Mesenchymal stem cell (in vitro differentiated cells and primary cell): ENCODE results near the gene NKX2-2.

ENCODE experiments used
- DNase-seq: peaks from one replicate; pipeline ENCODE4 v3.0.0-alpha.2; 2013
- H2AFZ ChIP-seq: one replicate; pipeline ENCODE4 v1.6.1; 2013; ENCODE audit warnings: low read depth, mild to moderate bottlenecking, control low read depth, inconsistent platforms, low read length, moderate library complexity
- H2AK5ac ChIP-seq: 2 replicates; pipeline ENCODE4 v1.6.1; 2013; ENCODE audit warnings: low read length, moderate library complexity, mild to moderate bottlenecking, inconsistent platforms; ENCODE audit not compliant: severe bottlenecking
- H2BK120ac ChIP-seq: one replicate; pipeline ENCODE4 v1.6.1; 2013; ENCODE audit warnings: low read depth, mild to moderate bottlenecking, inconsistent platforms, low read length, moderate library complexity
- H2BK12ac ChIP-seq, 2 experiments: one replicate each; pipeline ENCODE4 v1.6.1; 2013; ENCODE audit warnings: inconsistent platforms in 2 of 2, low read length in 2 of 2, mild to moderate bottlenecking in 2 of 2, moderate library complexity in 2 of 2, control low read depth in 1 of 2
- H2BK15ac ChIP-seq: one replicate; pipeline ENCODE4 v1.6.1; 2013; ENCODE audit warnings: mild to moderate bottlenecking, low read depth, inconsistent platforms; ENCODE audit not compliant: poor library complexity, severe bottlenecking
- H2BK5ac ChIP-seq: 2 replicates; pipeline ENCODE4 v1.6.1; 2013; ENCODE audit warnings: low read depth, mild to moderate bottlenecking, low read length, control low read depth, inconsistent platforms; ENCODE audit not compliant: poor library complexity, severe bottlenecking
- H3K14ac ChIP-seq, 2 experiments: one replicate each; pipeline ENCODE4 v1.6.1; 2013; ENCODE audit warnings: inconsistent platforms in 2 of 2, low read length in 2 of 2, control low read depth in 1 of 2, mild to moderate bottlenecking in 1 of 2, moderate library complexity in 1 of 2
- H3K18ac ChIP-seq, 2 experiments: one replicate each; pipeline ENCODE4 v1.6.1; 2013; ENCODE audit warnings: inconsistent platforms in 2 of 2, low read length in 2 of 2, control low read depth in 1 of 2, low read depth in 1 of 2, mild to moderate bottlenecking in 1 of 2
- H3K23ac ChIP-seq, 2 experiments: one replicate each; pipeline ENCODE4 v1.6.1; 2013; ENCODE audit warnings: inconsistent platforms in 2 of 2, low read length in 2 of 2, mild to moderate bottlenecking in 2 of 2, moderate library complexity in 2 of 2, control low read depth in 1 of 2
- H3K27ac ChIP-seq: 2 replicates; pipeline ENCODE4 v1.5.1; 2013; ENCODE audit warnings: mild to moderate bottlenecking, moderate library complexity, low read length, control low read depth, inconsistent platforms; ENCODE audit not compliant: poor library complexity, severe bottlenecking
- H3K27me3 ChIP-seq, 2 experiments: 2 replicates each; pipeline versions ENCODE4 v1.6.1 to v1.7.0; 2013; ENCODE audit warnings: low read length in 2 of 2, mild to moderate bottlenecking in 2 of 2, moderate library complexity in 2 of 2, control low read depth in 1 of 2, inconsistent platforms in 1 of 2; ENCODE audit not compliant: control insufficient read depth in 1 of 2, insufficient read depth in 1 of 2
- H3K36me3 ChIP-seq, 2 experiments: 2 replicates each; pipeline versions ENCODE4 v1.6.1 to v1.7.0; 2013; ENCODE audit warnings: low read length in 2 of 2, control low read depth in 1 of 2, inconsistent platforms in 1 of 2, low read depth in 1 of 2, mild to moderate bottlenecking in 1 of 2; ENCODE audit not compliant: insufficient read depth in 2 of 2, control insufficient read depth in 1 of 2
- H3K4ac ChIP-seq, 2 experiments: one replicate each; pipeline ENCODE4 v1.6.1; 2013; ENCODE audit warnings: inconsistent platforms in 2 of 2, low read length in 2 of 2, mild to moderate bottlenecking in 2 of 2, moderate library complexity in 2 of 2, control low read depth in 1 of 2, low read depth in 1 of 2
- H3K4me1 ChIP-seq: 2 replicates; pipeline ENCODE4 v1.6.1; 2013; ENCODE audit warnings: low read depth, low read length, control low read depth; ENCODE audit not compliant: control insufficient read depth, insufficient read depth
- H3K4me2 ChIP-seq: 2 replicates; pipeline ENCODE4 v1.6.1; 2013; ENCODE audit warnings: low read length, mild to moderate bottlenecking, inconsistent platforms; ENCODE audit not compliant: poor library complexity, severe bottlenecking
- H3K4me3 ChIP-seq, 2 experiments: 2 replicates each; pipeline versions ENCODE4 v1.5.1 to v1.7.0; 2013; ENCODE audit warnings: low read length in 2 of 2, mild to moderate bottlenecking in 2 of 2, control low read depth in 1 of 2, low read depth in 1 of 2; ENCODE audit not compliant: insufficient read depth in 1 of 2
- H3K79me1 ChIP-seq: replicated peaks from 2 replicates; pipeline ENCODE4 v1.6.1; 2013; ENCODE audit warnings: mild to moderate bottlenecking, control low read depth, low read length, inconsistent platforms; ENCODE audit not compliant: poor library complexity, severe bottlenecking
- H3K9ac ChIP-seq: 2 replicates; pipeline ENCODE4 v1.7.0; 2013; ENCODE audit warnings: mild to moderate bottlenecking, low read length, moderate library complexity
- H3K9me3 ChIP-seq: 2 replicates; pipeline ENCODE4 v1.7.0; 2013; ENCODE audit warnings: mild to moderate bottlenecking, low read length; ENCODE audit not compliant: control insufficient read depth
- H4K8ac ChIP-seq: one replicate; pipeline ENCODE4 v1.6.1; 2013; ENCODE audit warnings: inconsistent platforms, mild to moderate bottlenecking, low read length, moderate library complexity
- H4K91ac ChIP-seq: one replicate; pipeline ENCODE4 v1.6.1; 2013; ENCODE audit warnings: mild to moderate bottlenecking, low read length, inconsistent platforms
- WGBS: methylation state at CpG from one replicate; pipeline ENCODE4 v1.1.7; 2013; ENCODE audit warnings: mixed read lengths; 5-methylcytosine and 5-hydroxymethylcytosine counted together

The NKX2-2 gene

DNA sequence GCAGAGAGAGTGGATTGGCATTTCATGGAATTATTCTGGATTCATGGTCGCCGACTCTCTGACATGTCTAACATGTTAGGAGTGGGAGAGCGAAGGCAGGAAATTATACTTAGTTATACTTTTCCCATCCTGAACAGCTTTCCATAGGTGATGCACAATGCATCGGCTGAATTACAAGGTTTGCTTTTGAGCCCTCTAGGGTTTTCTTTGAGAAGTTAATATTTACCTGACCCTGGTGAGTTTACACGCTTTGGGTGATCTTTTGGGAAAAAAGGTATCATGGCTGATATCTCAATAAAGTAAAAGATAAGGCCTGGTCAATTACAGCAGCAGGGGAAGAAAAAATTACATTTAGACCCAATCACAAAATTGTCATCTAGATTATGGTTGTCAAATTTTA lies 14.0 kb upstream of the NKX2-2 start:
- no peak for DNase-seq
- no peaks in the 10 kb centered on the region for H3K36me3 ChIP-seq
- no peak overlapping the region for H2AK5ac ChIP-seq
- H3K18ac ChIP-seq = no peak overlapping the region
- H3K14ac ChIP-seq = no peak overlapping the region
- H3K4me3 ChIP-seq = no peak overlapping the region
- H3K4me1 ChIP-seq = peaks cover 2% of the 10 kb centered on the region
- peaks cover 62 to 63% of the 10 kb centered on the region in 2 experiments for H3K27me3 ChIP-seq
- no peak overlapping the region for H3K23ac ChIP-seq
- H3K4ac ChIP-seq = no peak overlapping the region
- no peak overlapping the region for H4K8ac ChIP-seq
- H4K91ac ChIP-seq = no peak overlapping the region
- H2BK15ac ChIP-seq = no peak overlapping the region
- H3K79me1 ChIP-seq = no peaks in the 10 kb centered on the region
- no peak overlapping the region for H2BK120ac ChIP-seq
- H3K27ac ChIP-seq = no peak overlapping the region
- H2BK5ac ChIP-seq = no peak overlapping the region
- H3K9ac ChIP-seq = no peak overlapping the region
- H2AFZ ChIP-seq = no peak overlapping the region
- H2BK12ac ChIP-seq = no peak overlapping the region
- peaks cover 16% of the 10 kb centered on the region for H3K9me3 ChIP-seq
- H3K4me2 ChIP-seq = no peak overlapping the region
- 86% methylated on average over 4 of the region's 5 CpGs for WGBS

DNA sequence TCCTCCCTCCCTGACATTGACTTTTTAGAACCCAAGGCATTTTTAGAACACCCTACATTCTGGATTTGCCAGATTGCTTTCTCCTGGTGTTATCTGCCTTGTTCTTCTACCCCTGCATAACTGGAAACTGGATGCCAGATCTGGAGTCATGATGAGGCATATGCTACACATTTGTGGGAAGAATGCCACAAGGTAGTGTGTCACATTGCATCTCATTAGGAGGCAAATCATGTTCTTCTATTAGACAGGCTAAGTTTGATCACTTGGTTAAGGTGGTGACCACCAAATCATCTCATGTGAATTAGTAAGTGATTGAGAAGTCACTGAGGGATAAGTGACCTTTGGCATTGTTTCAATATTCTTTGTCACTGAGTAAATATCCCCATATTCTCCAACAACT lies 12.9 kb upstream of the NKX2-2 start:
- Histone ChIP-seq H3K4me2 (no peak overlapping the region), H4K8ac (no peak overlapping the region), H2BK12ac (no peak overlapping the region), H4K91ac (no peak overlapping the region), H3K4me3 (no peak overlapping the region), H3K4me1 (peaks cover 13% of the 10 kb centered on the region), H2BK5ac (no peak overlapping the region), H2AFZ (no peak overlapping the region), H2BK15ac (no peak overlapping the region), H3K36me3 (no peaks in the 10 kb centered on the region), H3K18ac (no peak overlapping the region), H2BK120ac (no peak overlapping the region), H3K4ac (no peak overlapping the region), H3K27me3 (peaks cover 64 to 66% of the 10 kb centered on the region in 2 experiments), H3K9ac (no peak overlapping the region), H3K14ac (no peak overlapping the region), H3K79me1 (no peaks in the 10 kb centered on the region), H3K9me3 (peaks cover 16% of the 10 kb centered on the region), H2AK5ac (no peak overlapping the region), H3K27ac (no peak overlapping the region), H3K23ac (no peak overlapping the region)
- DNase-seq = no peak

DNA sequence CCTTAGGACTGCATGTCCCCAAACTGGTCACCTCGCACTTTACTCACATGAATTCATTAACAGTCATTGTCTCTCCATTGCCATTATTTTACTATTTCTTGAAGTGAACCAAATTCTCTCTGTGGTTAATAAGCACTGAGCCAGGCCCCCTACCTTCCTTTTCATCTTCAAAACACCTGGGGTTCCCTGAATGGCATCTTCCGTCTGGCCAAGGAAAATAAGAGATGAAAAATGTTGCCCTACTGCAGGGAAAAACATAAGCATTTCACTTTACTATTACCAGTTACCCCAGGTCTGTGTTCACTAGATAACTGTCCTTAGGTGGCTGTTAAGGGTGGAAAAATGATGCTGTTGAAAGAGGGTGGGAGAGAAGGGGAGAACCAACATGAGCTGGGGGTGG lies 10.0 kb upstream of the NKX2-2 start:
- H4K91ac ChIP-seq = no peak overlapping the region
- no peak overlapping the region for H2BK120ac ChIP-seq
- DNase-seq = no peak
- H2AK5ac ChIP-seq = no peak overlapping the region
- H3K14ac ChIP-seq = no peak overlapping the region
- H2BK15ac ChIP-seq = no peak overlapping the region
- no peak overlapping the region for H3K18ac ChIP-seq
- no peaks in the 10 kb centered on the region for H3K79me1 ChIP-seq
- no peak overlapping the region for H2AFZ ChIP-seq
- peaks cover 16% of the 10 kb centered on the region for H3K4me1 ChIP-seq
- WGBS = 2% methylated on average over 1 of the region's 2 CpGs
- H3K9ac ChIP-seq = no peak overlapping the region
- no peak overlapping the region for H3K4me2 ChIP-seq
- no peak overlapping the region for H3K23ac ChIP-seq
- H2BK12ac ChIP-seq = no peak overlapping the region
- H4K8ac ChIP-seq = no peak overlapping the region
- no peak overlapping the region for H3K4ac ChIP-seq
- no peak overlapping the region for H3K27ac ChIP-seq
- peaks cover 82 to 95% of the 10 kb centered on the region in 2 experiments for H3K27me3 ChIP-seq
- peaks cover 16% of the 10 kb centered on the region for H3K9me3 ChIP-seq
- H3K36me3 ChIP-seq = no peaks in the 10 kb centered on the region
- no peak overlapping the region for H3K4me3 ChIP-seq
- no peak overlapping the region for H2BK5ac ChIP-seq

DNA sequence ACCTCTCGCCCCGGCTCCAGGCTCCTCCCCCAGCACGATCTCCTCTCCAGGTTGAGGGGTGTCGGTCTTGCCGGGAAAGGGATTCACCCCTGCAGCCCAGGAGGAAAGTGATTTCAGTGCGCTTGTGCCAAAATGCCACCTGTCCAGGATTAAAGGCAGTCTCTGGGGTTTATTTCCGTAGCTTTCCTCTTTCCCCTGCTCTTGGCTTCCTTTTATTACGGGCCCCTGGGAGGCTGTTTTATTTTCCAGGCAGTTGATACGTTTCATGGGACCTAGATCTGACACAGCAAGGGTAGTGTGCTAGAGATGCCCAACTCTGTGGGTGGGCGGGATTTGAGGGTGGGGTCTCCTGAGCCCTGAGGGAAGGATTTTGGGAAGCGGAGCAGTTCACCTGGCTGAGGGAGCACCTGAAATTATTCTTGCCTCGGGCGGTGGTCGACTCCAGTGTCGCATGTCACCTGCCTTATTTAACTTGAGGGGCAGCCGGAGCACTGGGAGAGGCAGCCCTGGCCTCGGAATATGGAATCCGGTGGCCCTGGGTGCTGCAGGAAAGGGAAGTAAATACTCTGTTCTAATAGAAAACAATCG lies 9.5 kb upstream of the NKX2-2 start:
- no peak overlapping the region for H3K14ac ChIP-seq
- peaks cover 16% of the 10 kb centered on the region for H3K4me1 ChIP-seq
- no peak overlapping the region for H2AFZ ChIP-seq
- H3K9me3 ChIP-seq = peaks cover 16% of the 10 kb centered on the region
- no peak overlapping the region for H2BK5ac ChIP-seq
- H2BK12ac ChIP-seq = no peak overlapping the region
- DNase-seq = no peak
- H3K4me3 ChIP-seq = no peak overlapping the region
- H2AK5ac ChIP-seq = no peak overlapping the region
- no peak overlapping the region for H3K4me2 ChIP-seq
- H2BK15ac ChIP-seq = no peak overlapping the region
- H3K27me3 ChIP-seq = peaks cover 87 to 96% of the 10 kb centered on the region in 2 experiments
- no peak overlapping the region for H4K8ac ChIP-seq
- H4K91ac ChIP-seq = no peak overlapping the region
- H3K18ac ChIP-seq = no peak overlapping the region
- H3K79me1 ChIP-seq = no peaks in the 10 kb centered on the region
- H3K23ac ChIP-seq = no peak overlapping the region
- H3K9ac ChIP-seq = no peak overlapping the region
- H3K36me3 ChIP-seq = no peaks in the 10 kb centered on the region
- WGBS = 5% methylated on average over 19 of the region's 19 CpGs
- no peak overlapping the region for H3K27ac ChIP-seq
- no peak overlapping the region for H2BK120ac ChIP-seq
- H3K4ac ChIP-seq = no peak overlapping the region
